Fibroblast of lung (primary cell): Measurements from ENCODE around the gene TNNC2. TPM values are rescaled to one million over a fixed set of nuclear protein-coding genes. Genes with fewer than 3 reads are reported as not detected.
A peak's percentile ranks its signal among the peaks of the same experiment; 100 is the strongest.

ENCODE experiments used
- DNase-seq, 2 donors: peaks; one replicate each; pipeline versions ENCODE4 v3.0.0 to v3.0.0-alpha.2; 2010; ENCODE audit warnings: low read depth in 2 of 2
- H2AFZ ChIP-seq: 2 replicates; pipeline ENCODE4 v1.5.1; 2012; ENCODE audit warnings: low read length, control low read depth, inconsistent platforms
- H3K27ac ChIP-seq: 2 replicates; pipeline ENCODE4 v1.5.1; 2011; ENCODE audit warnings: low read length, control low read depth; ENCODE audit not compliant: insufficient read depth
- H3K27me3 ChIP-seq: 2 replicates; pipeline ENCODE4 v1.5.1; 2011; ENCODE audit warnings: mild to moderate bottlenecking, low read length; ENCODE audit not compliant: control insufficient read depth, insufficient read depth
- H3K36me3 ChIP-seq: 2 replicates; pipeline ENCODE4 v1.5.1; 2011; ENCODE audit warnings: low read length; ENCODE audit not compliant: control insufficient read depth, insufficient read depth
- H3K4me1 ChIP-seq: 2 replicates; pipeline ENCODE4 v1.5.1; 2011; ENCODE audit warnings: low read length; ENCODE audit not compliant: control insufficient read depth, insufficient read depth; ENCODE audit errors: extremely low read depth
- H3K4me2 ChIP-seq: 2 replicates; pipeline ENCODE4 v1.5.1; 2011; ENCODE audit warnings: low read length, control low read depth; ENCODE audit not compliant: insufficient read depth; ENCODE audit errors: extremely low read depth
- H3K4me3 ChIP-seq, 4 experiments: fragments of 200-600 bp in 1 of 4; sonication (generic) in 1 of 4; replicated peaks in 1 of 4; 2 replicates each; pipeline ENCODE4 v1.5.1; 2011 to 2016; ENCODE audit warnings: low read length in 4 of 4, low read depth in 3 of 4, mild to moderate bottlenecking in 3 of 4, control low read depth in 2 of 4, inconsistent platforms in 1 of 4, mixed read lengths in 1 of 4; ENCODE audit not compliant: insufficient read depth in 1 of 4; ENCODE audit errors: control extremely low read depth in 1 of 4
- H3K79me2 ChIP-seq: 2 replicates; pipeline ENCODE4 v1.5.1; 2012; ENCODE audit warnings: mild to moderate bottlenecking, low read length, inconsistent platforms; ENCODE audit not compliant: control insufficient read depth, insufficient read depth
- H3K9ac ChIP-seq: 2 replicates; pipeline ENCODE4 v1.5.1; 2011; ENCODE audit warnings: mild to moderate bottlenecking, low read length, control low read depth; ENCODE audit not compliant: insufficient read depth
- H3K9me3 ChIP-seq: 2 replicates; pipeline ENCODE4 v1.5.1; 2012; ENCODE audit warnings: low read depth, low read length; ENCODE audit not compliant: control insufficient read depth, insufficient read depth
- H4K20me1 ChIP-seq: 2 replicates; pipeline ENCODE4 v1.5.1; 2011; ENCODE audit warnings: low read length; ENCODE audit not compliant: control insufficient read depth, insufficient read depth; ENCODE audit errors: extremely low read depth
- CTCF ChIP-seq, 2 donors: IDR thresholded peaks in 1 of 2; conservative IDR thresholded peaks in 1 of 2; 1 replicate in 1 of 2; 2 replicates in 1 of 2; pipeline ENCODE4 v1.5.1; 2011 to 2012; ENCODE audit warnings: low read length in 2 of 2, control low read depth in 1 of 2, inconsistent platforms in 1 of 2, low read depth in 1 of 2, mild to moderate bottlenecking in 1 of 2
- EZH2 ChIP-seq: IDR thresholded peaks from 2 replicates; pipeline ENCODE4 v1.5.1; 2012; ENCODE audit warnings: low read length, control low read depth, mild to moderate bottlenecking; ENCODE audit errors: missing control alignments
- polyA plus RNA-seq, 2 donors: library from polyadenylated mRNA; depleted of rRNA in 1 of 2; stranded (reverse) in 1 of 2; unstranded in 1 of 2; fragments of >200 nt; gene quantifications; 2 replicates each; pipeline ENCODE4 v1.2.1, GENCODE V29; 2011 to 2012; ENCODE audit warnings: missing spikeins in 1 of 2
- total RNA-seq: library from RNA; depleted of rRNA; stranded (reverse); fragments of >200 nt; gene quantifications from 2 replicates; pipeline ENCODE4 v1.2.1, GENCODE V29; 2014

Gene TNNC2
- total and polyA plus RNA-seq, 2 donors (not counting 1 experiment from before 2014, with no cell fraction given) = 1.3 to 1.4 TPM

- H3K36me3 ChIP-seq = no peaks in the 10 kb centered on the region
- no peaks in the 10 kb centered on the region for H3K9me3 ChIP-seq
- H2AFZ ChIP-seq = no peak overlapping the region
- H3K4me2 ChIP-seq = no peak overlapping the region
- H4K20me1 ChIP-seq = no peaks in the 10 kb centered on the region
- no peak for DNase-seq
- H3K4me1 ChIP-seq = peaks cover 19% of the 10 kb centered on the region
- H3K27me3 ChIP-seq = no peaks in the 10 kb centered on the region
- no peak overlapping the region for H3K4me3 ChIP-seq
- TF ChIP-seq CTCF (conservative IDR thresholded peaks at IDR 0.05 in 1 of 2, IDR thresholded peaks at IDR 0.05 in 1 of 2; ENCODE audit: low read depth in 1 of 2, low read length in 2 of 2) = no peak
- TF ChIP-seq EZH2 = no peak
- no peaks in the 10 kb centered on the region for H3K79me2 ChIP-seq
- no peak overlapping the region for H3K9ac ChIP-seq
- no peak overlapping the region for H3K27ac ChIP-seq
Measured at GRCh38 chr20:45828589-45828988, 1.5 kb upstream of the TNNC2 start.

- no peaks in the 10 kb centered on the region for H3K36me3 ChIP-seq
- no peak overlapping the region for H3K4me3 ChIP-seq
- H3K79me2 ChIP-seq = no peaks in the 10 kb centered on the region
- no peak overlapping the region for H2AFZ ChIP-seq
- peaks cover 5% of the 10 kb centered on the region for H3K27me3 ChIP-seq
- no peak overlapping the region for H3K9ac ChIP-seq
- no peaks in the 10 kb centered on the region for H4K20me1 ChIP-seq
- DNase-seq = no peak
- no peak overlapping the region for H3K4me2 ChIP-seq
- no peak for TF ChIP-seq EZH2
- no peak for TF ChIP-seq CTCF (conservative IDR thresholded peaks at IDR 0.05 in 1 of 2, IDR thresholded peaks at IDR 0.05 in 1 of 2; ENCODE audit: low read depth in 1 of 2, low read length in 2 of 2)
- H3K9me3 ChIP-seq = no peaks in the 10 kb centered on the region
- H3K27ac ChIP-seq = no peak overlapping the region
- peaks cover 17% of the 10 kb centered on the region for H3K4me1 ChIP-seq
Measured at GRCh38 chr20:45827712-45828111, 600 bp upstream of the TNNC2 start.

GRCh38 chr20:45826381-45827019 is 612 bp downstream of the TNNC2 start:
- H3K9me3 ChIP-seq = no peaks in the 10 kb centered on the region
- peak overlapping the region; percentile 68 for H2AFZ ChIP-seq
- no peaks in the 10 kb centered on the region for H4K20me1 ChIP-seq
- no peak overlapping the region for H3K4me2 ChIP-seq
- H3K9ac ChIP-seq = no peak overlapping the region
- H3K4me3 ChIP-seq = no peak overlapping the region
- H3K27me3 ChIP-seq = peaks cover 5% of the 10 kb centered on the region
- DNase-seq = peak in 1 of 2 donors; percentile 58
- peaks cover 15% of the 10 kb centered on the region for H3K4me1 ChIP-seq
- H3K27ac ChIP-seq = peak overlapping the region; percentile 34
- no peak for TF ChIP-seq EZH2
- TF ChIP-seq CTCF (conservative IDR thresholded peaks at IDR 0.05 in 1 of 2, IDR thresholded peaks at IDR 0.05 in 1 of 2; ENCODE audit: low read depth in 1 of 2, low read length in 2 of 2) = no peak
- H3K79me2 ChIP-seq = no peaks in the 10 kb centered on the region
- H3K36me3 ChIP-seq = no peaks in the 10 kb centered on the region
